Measurements from ENCODE around the gene C15orf61. TPM values are rescaled to one million over a fixed set of nuclear protein-coding genes. Genes with fewer than 3 reads are reported as not detected.

C15orf61 gene
- total and polyA plus RNA-seq, 2 of the 13 experiments (the other 11 are each of a cell fraction or from before 2014, with no cell fraction given), result 2.1 to 6.6 TPM

DNA sequence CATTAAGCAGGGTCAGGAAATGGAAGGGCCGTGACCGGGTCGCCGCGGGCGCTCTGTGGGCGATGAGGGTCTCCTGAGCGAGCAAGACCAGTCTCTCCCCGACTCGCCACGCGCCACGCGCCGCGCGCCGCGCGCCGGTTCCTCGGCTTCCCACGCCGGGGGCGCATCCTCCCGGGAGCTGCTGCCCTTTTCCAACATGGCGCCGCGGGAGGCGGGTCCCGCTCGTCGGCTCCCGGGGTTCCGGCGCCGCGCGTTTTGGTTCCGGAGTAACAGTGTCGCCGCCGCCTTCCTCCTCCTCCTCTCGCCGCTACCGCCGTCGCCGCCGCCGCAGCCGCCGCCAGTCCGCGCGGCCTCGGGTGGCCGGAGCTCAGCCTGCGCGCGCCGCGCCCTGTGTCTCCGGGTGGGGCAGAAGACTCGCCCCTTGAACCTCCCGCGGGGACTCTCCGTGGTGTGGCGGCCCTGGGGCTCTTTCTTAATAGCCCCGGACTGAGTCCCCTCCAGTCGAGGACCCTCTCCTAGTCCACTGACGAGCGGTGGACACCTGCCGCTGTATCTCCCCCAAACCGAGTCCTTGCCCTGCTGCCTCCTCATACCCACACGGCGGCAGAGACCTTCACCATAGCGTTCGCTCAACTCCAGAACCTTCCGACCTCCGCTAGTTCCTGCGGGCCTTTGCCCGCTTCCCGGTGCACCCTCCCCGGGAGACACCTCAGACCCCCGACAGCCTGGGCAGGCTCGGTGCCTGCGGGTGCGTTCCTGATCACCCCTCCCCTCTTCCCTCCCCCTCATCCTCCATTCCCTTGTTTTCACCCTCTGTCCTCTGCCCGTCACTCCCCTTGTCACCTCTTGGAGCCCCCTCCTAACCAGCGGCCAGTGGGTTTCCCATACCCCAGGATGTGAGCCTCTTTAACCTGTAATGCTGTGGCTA, 21.8 kb downstream of the C15orf61 start, which contains the start of gene MAP2K5 (continued):
- TF ChIP-seq ZNF766 (CRISPR knock-in tag; IDR thresholded peaks at IDR 0.05; ENCODE audit: borderline replicate concordance) (0 out of 2 replicates have a peak, but pooled peaks have one; percentile 25), ZNF556 (CRISPR knock-in tag; IDR thresholded peaks at IDR 0.05; ENCODE audit: borderline replicate concordance) (0 out of 2 replicates have a peak, but pooled peaks have one; percentile 23), ONECUT2 (CRISPR knock-in tag; IDR thresholded peaks at IDR 0.05) (no peak), ARNT (IDR thresholded peaks at IDR 0.05) (no peak), ARNT2 (CRISPR knock-in tag; IDR thresholded peaks at IDR 0.05; ENCODE audit: low read depth) (peak; percentile 44), PCBP2 (optimal IDR thresholded peaks at IDR 0.05; ENCODE audit: low read depth, low read length, poor library complexity, severe bottlenecking) (no peak), HMG20A (CRISPR knock-in tag; IDR thresholded peaks at IDR 0.05; ENCODE audit: borderline replicate concordance) (no peak), TARDBP (CRISPR knock-in tag; IDR thresholded peaks at IDR 0.05) (no peak; the same call in 1 of the 2 replicates), ZFP82 (CRISPR knock-in tag; IDR thresholded peaks at IDR 0.05; ENCODE audit: borderline replicate concordance) (peak; percentile 36; the same call in 1 of the 2 replicates), ARNTL (CRISPR knock-in tag; IDR thresholded peaks at IDR 0.05) (no peak), ZNF652 (CRISPR knock-in tag; IDR thresholded peaks at IDR 0.05; ENCODE audit: borderline replicate concordance, low read depth) (no peak), SSRP1 (CRISPR knock-in tag; IDR thresholded peaks at IDR 0.05) (no peak), CHD2 (IDR thresholded peaks at IDR 0.05; ENCODE audit: low read depth, low read length) (no peak), HNRNPLL (IDR thresholded peaks at IDR 0.05; ENCODE audit: low read depth, low read length, poor library complexity, severe bottlenecking) (peak; percentile 79), PHF20 (CRISPR knock-in tag; IDR thresholded peaks at IDR 0.05) (peak; percentile 84), MEF2D (CRISPR knock-in tag; IDR thresholded peaks at IDR 0.05) (peak; percentile 46; the same call in 1 of the 2 replicates), IKZF4 (CRISPR knock-in tag; IDR thresholded peaks at IDR 0.05; ENCODE audit: borderline replicate concordance, low read depth, not compliant biosample characterization) (peak; percentile 77), REL (CRISPR knock-in tag; conservative IDR thresholded peaks at IDR 0.05) (no peak)
- TF ChIP-seq, protein P1, sequence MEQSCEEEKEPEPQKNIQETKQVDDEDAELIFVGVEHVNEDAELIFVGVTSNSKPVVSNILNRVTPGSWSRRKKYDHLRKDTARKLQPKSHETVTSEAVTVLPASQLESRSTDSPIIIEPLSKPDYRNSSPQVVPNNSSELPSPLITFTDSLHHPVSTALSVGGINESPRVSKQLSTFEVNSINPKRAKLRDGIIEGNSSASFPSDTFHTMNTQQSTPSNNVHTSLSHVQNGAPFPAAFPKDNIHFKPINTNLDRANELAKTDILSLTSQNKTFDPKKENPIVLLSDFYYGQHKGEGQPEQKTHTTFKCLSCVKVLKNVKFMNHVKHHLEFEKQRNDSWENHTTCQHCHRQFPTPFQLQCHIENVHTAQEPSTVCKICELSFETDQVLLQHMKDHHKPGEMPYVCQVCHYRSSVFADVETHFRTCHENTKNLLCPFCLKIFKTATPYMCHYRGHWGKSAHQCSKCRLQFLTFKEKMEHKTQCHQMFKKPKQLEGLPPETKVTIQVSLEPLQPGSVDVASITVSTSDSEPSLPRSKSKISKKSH (CRISPR knock-in tag; IDR thresholded peaks at IDR 0.05; ENCODE audit: borderline replicate concordance), result no peak
- TF ChIP-seq, protein P2, sequence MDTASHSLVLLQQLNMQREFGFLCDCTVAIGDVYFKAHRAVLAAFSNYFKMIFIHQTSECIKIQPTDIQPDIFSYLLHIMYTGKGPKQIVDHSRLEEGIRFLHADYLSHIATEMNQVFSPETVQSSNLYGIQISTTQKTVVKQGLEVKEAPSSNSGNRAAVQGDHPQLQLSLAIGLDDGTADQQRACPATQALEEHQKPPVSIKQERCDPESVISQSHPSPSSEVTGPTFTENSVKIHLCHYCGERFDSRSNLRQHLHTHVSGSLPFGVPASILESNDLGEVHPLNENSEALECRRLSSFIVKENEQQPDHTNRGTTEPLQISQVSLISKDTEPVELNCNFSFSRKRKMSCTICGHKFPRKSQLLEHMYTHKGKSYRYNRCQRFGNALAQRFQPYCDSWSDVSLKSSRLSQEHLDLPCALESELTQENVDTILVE (CRISPR knock-in tag; IDR thresholded peaks at IDR 0.05), result 0 out of 2 replicates have a peak, but pooled peaks have one; percentile 53
- TF ChIP-seq, protein P3, sequence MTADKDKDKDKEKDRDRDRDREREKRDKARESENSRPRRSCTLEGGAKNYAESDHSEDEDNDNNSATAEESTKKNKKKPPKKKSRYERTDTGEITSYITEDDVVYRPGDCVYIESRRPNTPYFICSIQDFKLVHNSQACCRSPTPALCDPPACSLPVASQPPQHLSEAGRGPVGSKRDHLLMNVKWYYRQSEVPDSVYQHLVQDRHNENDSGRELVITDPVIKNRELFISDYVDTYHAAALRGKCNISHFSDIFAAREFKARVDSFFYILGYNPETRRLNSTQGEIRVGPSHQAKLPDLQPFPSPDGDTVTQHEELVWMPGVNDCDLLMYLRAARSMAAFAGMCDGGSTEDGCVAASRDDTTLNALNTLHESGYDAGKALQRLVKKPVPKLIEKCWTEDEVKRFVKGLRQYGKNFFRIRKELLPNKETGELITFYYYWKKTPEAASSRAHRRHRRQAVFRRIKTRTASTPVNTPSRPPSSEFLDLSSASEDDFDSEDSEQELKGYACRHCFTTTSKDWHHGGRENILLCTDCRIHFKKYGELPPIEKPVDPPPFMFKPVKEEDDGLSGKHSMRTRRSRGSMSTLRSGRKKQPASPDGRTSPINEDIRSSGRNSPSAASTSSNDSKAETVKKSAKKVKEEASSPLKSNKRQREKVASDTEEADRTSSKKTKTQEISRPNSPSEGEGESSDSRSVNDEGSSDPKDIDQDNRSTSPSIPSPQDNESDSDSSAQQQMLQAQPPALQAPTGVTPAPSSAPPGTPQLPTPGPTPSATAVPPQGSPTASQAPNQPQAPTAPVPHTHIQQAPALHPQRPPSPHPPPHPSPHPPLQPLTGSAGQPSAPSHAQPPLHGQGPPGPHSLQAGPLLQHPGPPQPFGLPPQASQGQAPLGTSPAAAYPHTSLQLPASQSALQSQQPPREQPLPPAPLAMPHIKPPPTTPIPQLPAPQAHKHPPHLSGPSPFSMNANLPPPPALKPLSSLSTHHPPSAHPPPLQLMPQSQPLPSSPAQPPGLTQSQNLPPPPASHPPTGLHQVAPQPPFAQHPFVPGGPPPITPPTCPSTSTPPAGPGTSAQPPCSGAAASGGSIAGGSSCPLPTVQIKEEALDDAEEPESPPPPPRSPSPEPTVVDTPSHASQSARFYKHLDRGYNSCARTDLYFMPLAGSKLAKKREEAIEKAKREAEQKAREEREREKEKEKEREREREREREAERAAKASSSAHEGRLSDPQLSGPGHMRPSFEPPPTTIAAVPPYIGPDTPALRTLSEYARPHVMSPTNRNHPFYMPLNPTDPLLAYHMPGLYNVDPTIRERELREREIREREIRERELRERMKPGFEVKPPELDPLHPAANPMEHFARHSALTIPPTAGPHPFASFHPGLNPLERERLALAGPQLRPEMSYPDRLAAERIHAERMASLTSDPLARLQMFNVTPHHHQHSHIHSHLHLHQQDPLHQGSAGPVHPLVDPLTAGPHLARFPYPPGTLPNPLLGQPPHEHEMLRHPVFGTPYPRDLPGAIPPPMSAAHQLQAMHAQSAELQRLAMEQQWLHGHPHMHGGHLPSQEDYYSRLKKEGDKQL (CRISPR knock-in tag; IDR thresholded peaks at IDR 0.05; ENCODE audit: low read depth), result no peak
